HUDEP-2 (cell line): ENCODE results near the gene DCP2.
"Not testable (repeated sequence)": the region's sequence is repeated elsewhere in the genome, so short reads cannot be mapped to it uniquely, and the experiment has no call there.

Experiments
- DNase-seq, 76 experiments: peaks; one replicate each; lab custom pipeline; 2025; ENCODE audit not compliant: unreplicated experiment in 76 of 76; lab: John Stamatoyannopoulos, UW

The DCP2 gene

DNA sequence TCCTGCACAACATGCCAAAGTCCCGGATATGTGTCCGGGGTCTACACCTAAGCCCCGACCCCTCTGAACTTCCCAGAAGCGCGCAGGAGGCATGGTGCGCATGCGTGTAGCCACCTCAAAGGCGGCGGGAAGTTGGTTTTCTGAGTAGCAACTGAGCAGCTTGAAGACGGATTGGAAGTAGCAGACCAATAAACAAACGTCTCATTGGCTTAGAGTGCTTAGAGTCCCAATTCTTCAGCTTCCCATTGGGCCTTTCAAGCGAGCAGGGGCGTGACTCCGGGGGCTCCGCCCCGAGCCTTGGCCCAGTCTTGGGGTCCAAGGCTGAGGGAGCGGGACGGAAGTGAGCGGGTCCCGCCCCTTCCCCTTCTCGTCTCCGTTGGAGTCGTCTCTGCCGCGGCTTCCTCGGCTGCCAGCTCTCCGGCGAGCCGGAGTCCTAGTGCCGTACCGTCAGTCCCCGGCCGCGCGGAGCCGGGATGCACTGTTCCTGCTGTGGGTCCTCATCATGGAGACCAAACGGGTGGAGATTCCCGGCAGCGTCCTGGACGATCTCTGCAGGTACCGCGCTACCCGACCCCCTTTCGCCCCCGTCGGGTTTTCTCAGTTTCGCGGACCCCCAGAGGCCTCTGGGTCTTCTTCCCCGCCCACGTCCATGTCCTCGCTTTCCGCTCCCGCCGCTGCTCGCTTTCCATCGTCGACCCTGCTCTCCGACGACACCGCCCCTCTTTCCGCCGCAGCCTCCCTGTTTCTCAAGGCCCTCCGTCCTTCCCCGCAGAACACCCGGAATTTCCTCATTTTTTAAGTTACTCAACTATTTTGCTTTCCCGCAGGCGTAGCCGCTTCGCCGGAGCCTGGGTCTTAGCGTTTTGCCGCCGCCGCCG lies at the start of gene DCP2:
TSS of gene DCP2 (plus strand) at position 367 of the 878 bp plus-strand sequence. CDS start at position 503, 136 bp downstream.
- peak; percentile 25 to 97 (median 89) for DNase-seq

GRCh38 chr5:112929336-112930081 lies 47.1 kb upstream of the DCP2 start:
- no peak for DNase-seq

DNA sequence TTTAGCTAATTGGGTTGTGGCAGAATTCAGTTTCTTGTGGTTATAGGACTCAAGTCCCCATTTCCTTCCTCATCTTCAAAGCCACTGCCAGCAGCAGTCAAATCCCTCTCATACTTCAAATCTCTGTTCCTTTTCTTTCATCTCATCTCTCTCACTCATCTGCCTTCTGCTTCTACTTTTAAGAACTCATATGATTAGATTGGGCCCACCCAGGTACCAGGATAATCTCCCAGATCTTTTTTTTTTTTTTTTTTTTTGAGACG lies 46.6 kb upstream of the DCP2 start:
- DNase-seq: no peak

DNA sequence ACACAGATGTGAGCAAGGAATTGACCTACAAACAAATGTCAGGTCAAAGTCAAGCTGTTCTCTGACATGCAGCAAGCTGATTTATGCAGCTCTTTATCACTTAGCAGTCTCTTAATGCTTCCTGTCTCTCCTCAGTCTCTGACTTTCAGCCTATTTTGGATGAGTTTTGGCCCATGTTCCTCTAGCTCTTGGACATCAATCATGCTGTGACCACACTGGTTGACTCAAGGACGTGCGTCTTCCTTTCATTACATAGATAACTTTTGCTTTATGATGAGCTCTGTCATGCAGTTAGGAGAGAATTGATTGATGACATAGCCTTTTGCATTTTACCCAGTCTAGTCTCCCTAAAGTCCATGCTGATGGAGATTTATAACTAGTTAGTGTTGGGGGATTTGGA lies 45.1 kb upstream of the DCP2 start:
- DNase-seq: no peak

DNA sequence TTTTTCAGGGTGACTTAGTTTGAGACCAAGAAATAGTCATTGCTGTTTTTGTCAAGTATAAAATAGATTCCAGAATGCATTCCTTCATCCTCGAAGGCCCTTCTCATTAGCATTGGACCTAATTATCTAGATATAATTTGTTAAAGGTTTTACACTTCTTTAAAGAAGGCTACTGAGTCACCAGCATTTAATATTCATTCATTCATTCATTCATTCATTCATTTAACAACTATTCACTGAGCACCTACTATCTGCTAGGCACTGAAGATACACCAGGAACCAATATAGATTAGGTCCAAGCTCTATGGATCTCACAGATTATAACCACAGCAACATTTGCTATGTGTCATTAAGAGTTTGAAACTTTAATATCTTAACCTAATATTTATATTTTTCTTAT lies 43.5 kb upstream of the DCP2 start:
- DNase-seq: no peak

DNA sequence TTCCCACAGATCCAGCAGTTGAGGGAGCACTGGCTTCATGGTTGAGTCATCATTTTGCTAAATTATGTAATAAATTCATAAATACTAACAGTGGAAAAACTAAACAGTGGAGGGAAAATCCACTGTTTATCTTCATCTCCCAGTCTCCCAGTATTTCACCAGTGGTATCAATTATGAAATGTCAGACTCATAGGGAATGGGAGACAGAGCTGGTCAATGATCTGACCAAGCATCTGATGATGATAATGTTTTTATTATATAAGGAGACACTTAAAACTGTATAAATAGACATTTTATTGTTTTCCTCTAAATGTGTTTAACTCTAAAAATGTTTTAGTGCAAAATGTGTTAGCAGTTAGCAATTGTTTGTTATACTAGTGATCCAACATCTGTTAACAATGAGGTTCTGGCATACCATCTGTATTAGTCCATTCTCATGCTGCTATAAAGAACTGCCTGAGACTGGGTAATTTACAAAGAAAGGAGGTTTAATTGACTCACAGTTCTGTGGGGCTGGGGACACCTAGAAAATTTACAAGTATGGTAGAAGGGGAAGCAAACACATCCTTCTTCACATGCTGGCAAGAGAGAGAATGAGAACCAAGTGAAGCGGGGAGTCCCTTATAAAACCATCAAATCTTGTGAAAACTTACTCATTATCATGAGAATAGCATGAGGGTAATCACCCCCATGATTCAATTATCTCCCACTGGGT lies 42.8 kb upstream of the DCP2 start:
- no peak for DNase-seq

- DNase-seq: no peak
Observed at GRCh38 chr5:112934366-112934663, 42.3 kb upstream of the DCP2 start.

DNA sequence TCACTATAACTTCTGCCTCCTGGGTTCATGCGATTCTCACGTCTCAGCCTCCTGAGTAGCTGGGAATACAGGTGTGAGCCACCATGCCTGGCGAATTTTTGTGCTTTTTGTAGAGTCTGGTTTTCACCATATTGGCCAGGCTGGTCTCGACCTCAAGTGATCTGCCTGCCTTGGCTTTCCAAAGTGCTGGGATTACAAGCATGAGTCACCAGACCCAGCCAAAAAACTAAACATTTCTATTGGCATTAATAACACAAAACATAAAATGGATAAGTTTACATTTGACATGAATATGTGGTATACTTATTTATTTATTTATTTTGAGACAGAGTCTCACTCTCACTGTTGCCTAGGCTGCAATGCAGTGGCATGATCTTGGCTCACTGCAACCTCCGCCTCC lies 40.9 kb upstream of the DCP2 start:
- no peak for DNase-seq

DNA sequence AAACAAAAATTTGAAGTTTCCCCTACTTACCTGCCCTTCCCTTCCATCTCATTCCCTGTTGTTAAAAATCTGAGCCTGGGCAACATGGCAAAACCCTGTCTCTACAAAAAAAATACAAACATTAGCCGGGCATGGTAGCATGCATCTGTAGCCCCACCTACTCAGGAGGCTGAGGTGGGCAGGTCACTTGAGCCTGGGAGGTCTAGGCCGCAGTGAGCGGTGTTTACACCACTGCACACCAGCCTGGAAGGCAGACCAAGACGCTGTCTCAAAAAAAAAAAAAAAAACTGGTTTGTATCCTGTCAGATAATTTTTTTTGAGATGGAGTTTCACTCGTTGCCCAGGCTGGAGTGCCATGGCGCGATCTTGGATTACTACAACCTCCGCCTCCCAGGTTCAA lies 38.3 kb upstream of the DCP2 start:
- DNase-seq: no peak

DNA sequence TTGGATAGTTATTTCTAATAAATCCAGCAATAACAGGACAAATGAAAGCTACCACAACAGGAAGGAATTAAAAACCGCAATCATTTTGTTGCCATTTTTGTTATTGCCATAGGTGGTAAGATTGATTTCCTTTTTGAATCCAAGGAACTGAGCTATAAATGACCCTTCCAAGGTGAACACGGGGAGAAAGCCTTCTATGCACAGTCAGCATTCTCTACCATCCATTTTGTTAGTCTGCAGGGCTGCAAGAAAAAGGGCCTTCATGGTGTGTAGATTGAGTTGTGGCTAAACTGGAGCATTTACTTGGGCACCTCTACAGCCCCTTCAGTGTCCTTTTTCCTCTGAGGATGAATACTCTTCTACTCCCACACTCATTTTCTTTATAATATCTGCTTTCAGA lies 35.9 kb upstream of the DCP2 start:
- DNase-seq: no peak

DNA sequence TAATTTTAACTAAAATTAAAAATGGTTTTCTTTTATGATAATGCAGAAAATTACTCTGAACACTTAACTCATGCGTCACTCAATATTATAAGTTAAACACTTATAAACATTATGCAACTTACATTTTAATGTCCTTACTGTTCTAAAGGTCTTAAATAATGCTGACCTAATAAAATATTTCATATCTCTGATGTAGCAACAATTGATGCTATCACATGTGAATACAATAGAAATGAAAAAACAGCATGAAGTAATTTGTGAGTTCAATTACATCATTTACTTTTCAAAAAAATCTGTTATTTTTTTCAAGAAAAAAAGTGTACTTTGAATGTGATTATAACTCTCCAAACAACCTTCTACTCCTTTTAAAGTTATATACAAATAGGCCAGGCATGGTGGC lies 28.1 kb upstream of the DCP2 start:
- no peak for DNase-seq

- no peak for DNase-seq
Observed at GRCh38 chr5:112951124-112951702, 25.4 kb upstream of the DCP2 start.

- DNase-seq: no peak
Observed at GRCh38 chr5:112956606-112957005, 20.0 kb upstream of the DCP2 start.

DNA sequence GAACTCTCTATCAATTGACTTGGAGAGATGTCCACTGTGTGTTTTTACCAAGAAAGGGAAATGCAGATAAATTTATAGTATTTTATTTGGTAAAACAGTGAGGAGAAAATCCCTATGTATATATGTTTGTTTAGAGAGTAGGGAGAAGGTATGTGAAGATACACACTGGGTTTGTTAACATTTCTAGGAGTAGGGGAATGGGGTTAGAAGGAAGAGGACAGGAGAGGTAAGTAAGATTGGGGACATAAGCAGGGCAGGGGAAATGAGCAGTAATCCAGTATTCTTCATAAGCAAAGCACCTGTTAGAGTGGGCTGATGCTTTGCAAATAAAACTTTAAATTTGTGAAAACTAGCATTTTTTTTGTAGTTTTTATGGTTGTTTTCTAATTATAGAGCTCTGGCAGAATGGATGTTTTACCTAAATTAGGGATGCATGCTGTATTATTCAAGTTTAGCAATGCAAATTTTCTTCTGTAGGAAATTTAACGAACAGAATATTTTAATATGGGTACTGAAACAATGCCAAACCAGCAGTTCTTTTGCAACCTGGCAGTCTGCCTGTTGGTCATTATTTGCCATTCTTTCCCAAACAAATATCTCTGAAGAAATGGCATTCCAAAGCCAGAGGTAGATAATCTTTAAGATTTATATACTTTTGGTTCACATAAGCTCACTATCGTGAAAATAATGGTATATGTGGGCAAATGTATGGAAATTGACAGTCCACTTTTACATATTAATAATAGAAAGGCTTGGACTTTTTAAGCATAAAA lies 19.4 kb upstream of the DCP2 start:
- no peak for DNase-seq

- DNase-seq: peak in 43 of 76 experiments; percentile 4 to 53 (median 22)
Observed at GRCh38 chr5:112958093-112959088, 18.2 kb upstream of the DCP2 start.

DNA sequence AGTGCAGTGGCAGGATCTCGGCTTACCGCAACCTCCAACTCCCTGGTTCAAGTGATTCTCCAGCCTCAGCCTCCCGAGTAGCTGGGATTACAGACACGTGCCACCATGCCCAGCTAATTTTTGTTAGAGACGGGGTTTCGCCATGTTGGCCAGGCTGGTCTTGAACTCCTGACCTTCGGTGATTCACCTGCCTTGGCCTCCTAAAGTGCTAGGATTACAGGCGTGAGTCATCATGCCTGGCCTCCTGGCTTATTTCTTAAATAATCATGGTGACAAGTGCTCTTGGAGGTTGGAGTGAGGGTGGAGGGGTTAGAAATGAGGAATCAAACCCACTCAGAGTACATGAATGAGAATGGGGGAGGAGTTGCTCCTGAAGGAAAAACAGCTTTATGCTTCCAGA lies 16.7 kb upstream of the DCP2 start:
- not testable (repeated sequence) for DNase-seq

- DNase-seq: no peak
Observed at GRCh38 chr5:112960315-112960714, 16.3 kb upstream of the DCP2 start.

DNA sequence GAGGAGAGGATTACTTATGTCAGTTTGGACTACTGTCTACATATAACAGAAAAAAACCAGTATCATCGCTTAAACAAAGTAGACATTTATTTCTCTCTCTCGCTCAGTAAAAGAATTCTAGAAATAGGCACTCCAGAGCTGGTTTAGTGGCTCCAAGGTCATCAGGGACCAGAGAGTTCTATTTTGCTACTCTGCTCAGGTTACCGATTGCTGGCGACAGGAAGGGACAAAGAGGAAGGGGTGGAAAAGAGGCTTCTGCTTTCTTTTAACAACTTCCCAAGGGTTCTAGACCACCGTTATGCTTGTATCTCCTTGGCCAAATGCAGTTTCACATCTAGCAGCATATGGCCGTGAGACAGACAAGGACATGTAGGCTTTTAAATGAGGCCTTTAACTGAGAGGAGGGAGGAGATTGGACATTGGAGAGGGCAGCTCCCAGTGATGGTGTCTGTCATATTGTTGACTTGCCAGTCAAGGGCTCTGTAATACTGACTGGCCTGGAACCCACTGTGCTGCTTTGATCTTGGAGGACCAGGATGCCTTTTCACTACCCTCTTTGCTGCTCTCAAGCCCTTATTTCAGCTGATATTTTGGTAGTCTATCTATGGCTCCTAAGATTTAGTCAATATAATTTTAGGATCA lies 15.6 kb upstream of the DCP2 start:
- no peak for DNase-seq

GRCh38 chr5:112963374-112963733 lies 13.2 kb upstream of the DCP2 start:
- DNase-seq: not testable (repeated sequence)
